HepG2 (cell line): ENCODE results near the gene CTNNA3. TPM values are rescaled to one million over a fixed set of nuclear protein-coding genes. Genes with fewer than 3 reads are reported as not detected.

Experiments
- ATAC-seq: fragments of 200-7000 bp; cut with Tn5 transposase; 3 replicates; pipeline ENCODE4 v1.9.1; 2020; ENCODE audit warnings: mild to moderate bottlenecking, moderate library complexity
- BruUV-seq: library from RNA; stranded (reverse); fragments of 400-500 nt; replicated peaks from 2 replicates; lab custom pipeline; 2021; lab: Mats Ljungman, UMichigan
- CTCF ChIA-PET: fragments of 300-600 bp; formaldehyde crosslinking; extraction: SDS; loops from one replicate; lab custom pipeline; 2021; ENCODE audit warnings: low total read pairs, inconsistent platforms, low intra/inter-chr PET ratio; lab: Yijun Ruan, JAX
- POLR2A ChIA-PET: fragments of 350-600 bp; sonication (Branson Sonifier 250); formaldehyde crosslinking; loops from one replicate; lab custom pipeline; 2020; ENCODE audit warnings: antibody characterized with exemption, inconsistent platforms; lab: Yijun Ruan, JAX
- DNase-seq: peaks from one replicate; pipeline ENCODE4 v3.0.0-alpha.2; 2015; ENCODE audit warnings: low spot score
- FAIRE-seq: peaks from 3 replicates; lab custom pipeline; 2011; peaks lifted over from hg19 to GRCh38; lab: Jason Lieb, UNC
- H2AFZ ChIP-seq: one replicate; pipeline ENCODE4 v1.6.1; 2011; ENCODE audit warnings: low read length, inconsistent platforms
- H3K27ac ChIP-seq: fragments of 300-600 bp; 3 replicates; pipeline ENCODE4 v1.8.0; 2011; ENCODE audit warnings: mixed run types, mild to moderate bottlenecking, mixed read lengths, low read length, inconsistent platforms; ENCODE audit not compliant: insufficient read depth; ENCODE audit errors: extremely low read length
- H3K27me3 ChIP-seq, 2 experiments: fragments of 200-600 bp in 1 of 2; 2 replicates in 1 of 2; 3 replicates in 1 of 2; pipeline versions ENCODE4 v1.6.0 to v1.8.0; 2011; ENCODE audit warnings: low read length in 2 of 2, mild to moderate bottlenecking in 2 of 2, moderate library complexity in 2 of 2, inconsistent platforms in 1 of 2; ENCODE audit not compliant: insufficient read depth in 2 of 2, control insufficient read depth in 1 of 2
- H3K36me3 ChIP-seq, 2 experiments: fragments of 200-600 bp in 1 of 2; replicated peaks in 1 of 2; 2 replicates in 1 of 2; 3 replicates in 1 of 2; pipeline versions ENCODE4 v1.5.1 to v1.8.0; 2011; ENCODE audit warnings: low read length in 2 of 2, inconsistent platforms in 1 of 2; ENCODE audit not compliant: insufficient read depth in 2 of 2, control insufficient read depth in 1 of 2
- H3K4me1 ChIP-seq: 2 replicates; pipeline ENCODE4 v1.5.1; 2012; ENCODE audit warnings: low read length, inconsistent platforms; ENCODE audit not compliant: insufficient read depth
- H3K4me2 ChIP-seq: 2 replicates; pipeline ENCODE4 v1.6.0; 2011; ENCODE audit warnings: low read depth, low read length, inconsistent platforms
- H3K4me3 ChIP-seq, 3 experiments: fragments of 200-600 bp in 1 of 3; sonication (generic), shearing (Covaris generic) in 1 of 3; replicated peaks in 1 of 3; 2 replicates each; pipeline ENCODE4 v1.5.1; 2011 to 2016; ENCODE audit warnings: low read length in 3 of 3, inconsistent platforms in 2 of 3, low read depth in 2 of 3, mild to moderate bottlenecking in 2 of 3, control low read depth in 1 of 3, mixed read lengths in 1 of 3; ENCODE audit not compliant: insufficient read depth in 1 of 3
- H3K79me2 ChIP-seq: one replicate; pipeline ENCODE4 v1.6.1; 2011; ENCODE audit warnings: low read length, inconsistent platforms; ENCODE audit not compliant: insufficient read depth
- H3K9ac ChIP-seq: 2 replicates; pipeline ENCODE4 v1.6.0; 2011; ENCODE audit warnings: mild to moderate bottlenecking, low read depth, low read length, inconsistent platforms; ENCODE audit not compliant: insufficient read depth
- H3K9me3 ChIP-seq: 2 replicates; pipeline ENCODE4 v1.5.1; 2012; ENCODE audit warnings: mild to moderate bottlenecking, low read length
- H4K20me1 ChIP-seq: 2 replicates; pipeline ENCODE4 v1.6.0; 2011; ENCODE audit warnings: inconsistent platforms, mild to moderate bottlenecking, low read length, moderate library complexity; ENCODE audit not compliant: insufficient read depth
- DNMT3B ChIP-seq: conservative IDR thresholded peaks from 2 replicates; pipeline ENCODE4 v1.6.1; 2016; ENCODE audit warnings: missing biosample characterization, control low read depth
- FOSL1 ChIP-seq: sonication (generic); formaldehyde crosslinking; IDR thresholded peaks from 2 replicates; pipeline ENCODE4 v1.9.0; 2021; ENCODE audit warnings: missing genetic modification reagents, borderline replicate concordance
- IRX3 ChIP-seq: sonication (generic); formaldehyde crosslinking; IDR thresholded peaks from 2 replicates; pipeline ENCODE4 v1.8.1; 2023; ENCODE audit warnings: mild to moderate bottlenecking, low read depth, missing genetic modification reagents, borderline replicate concordance
- KAT2B ChIP-seq: fragments of 150-350 bp; IDR thresholded peaks from 2 replicates; pipeline ENCODE4 v1.6.1; 2014; ENCODE audit warnings: low read depth, low read length, borderline replicate concordance
- ZFP1 ChIP-seq: IDR thresholded peaks from 2 replicates; pipeline ENCODE4 v1.6.1; 2016
- WGBS: methylation state at CpG from one replicate; pipeline ENCODE4 v1.1.6; 2017; ENCODE audit warnings: low lambda C conversion rate; 5-methylcytosine and 5-hydroxymethylcytosine counted together
- in situ Hi-C: cut with HindIII; loops from 2 replicates; pipeline ENCODE4 v1.10.0; 2017; ENCODE audit warnings: low pct_unique_long_range_greater_than_20kb; ENCODE audit not compliant: extremely low pct_ligation_motif_present
- intact Hi-C: fragments of 100-400 bp; cut with micrococcal nuclease; formaldehyde crosslinking; loops from one replicate; pipeline ENCODE4 v1.10.0; 2022; ENCODE audit not compliant: unreplicated experiment
- polyA plus RNA-seq, 8 experiments: library from polyadenylated mRNA; depleted of rRNA in 3 of 8; stranded (reverse) in 7 of 8; unstranded in 1 of 8; fragments of >200 nt; fragmentation: Illumina TruSeq in 4 of 8; extraction: Trizol in 4 of 8; gene quantifications; 2 replicates each; pipeline versions ENCODE4 v1.2.1 to v1.2.3, GENCODE V29; 2011 to 2016; ENCODE audit warnings: low read depth in 4 of 8, missing spikeins in 1 of 8, mixed read lengths in 1 of 8; ENCODE audit not compliant: insufficient read depth in 1 of 8
- total RNA-seq, 5 experiments: library from RNA; depleted of rRNA; stranded (reverse); fragments of >200 nt; fragmentation: Illumina TruSeq; extraction: Trizol; gene quantifications; 2 replicates each; pipeline ENCODE4 v1.2.3, GENCODE V29; 2016; ENCODE audit warnings: low read depth in 1 of 5
- TF ChIP-seq, protein P1 (sequence below): sonication (generic); formaldehyde crosslinking; conservative IDR thresholded peaks from 2 replicates; pipeline ENCODE4 v1.8.0; 2022; ENCODE audit warnings: missing genetic modification reagents
- TF ChIP-seq, protein P2 (sequence below): sonication (generic); formaldehyde crosslinking; IDR thresholded peaks from 2 replicates; pipeline ENCODE4 v1.4.0; 2020; ENCODE audit warnings: missing genetic modification reagents, borderline replicate concordance

The CTNNA3 gene
- total and polyA plus RNA-seq, 2 of the 13 experiments (the other 11 are each of a cell fraction or from before 2014, with no cell fraction given) = not detected

DNA sequence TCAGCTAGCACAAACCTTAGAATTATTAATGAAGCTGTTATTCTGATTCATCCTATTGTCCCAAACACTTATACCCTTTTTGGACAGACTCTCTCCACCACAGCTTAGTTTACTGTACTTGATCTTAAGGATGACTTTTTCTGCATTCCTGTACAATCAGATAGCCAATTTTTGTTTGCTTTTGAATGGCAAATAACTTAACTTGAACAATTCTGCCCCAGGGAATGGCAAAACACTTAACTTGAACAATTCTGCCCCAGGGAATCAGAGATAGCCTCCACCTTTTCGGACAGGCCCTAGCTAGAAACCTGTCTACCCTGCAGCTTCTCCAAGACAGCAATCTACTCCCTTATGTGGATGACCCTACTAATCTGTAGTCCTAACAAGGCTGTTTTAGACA, 1438.2 kb downstream of the CTNNA3 start:
- Histone ChIP-seq H3K4me3 (no peak overlapping the region), H3K27ac (no peak overlapping the region), H3K27me3 (no peaks in the 10 kb centered on the region), H3K9me3 (peaks cover 47% of the 10 kb centered on the region), H2AFZ (no peak overlapping the region), H3K79me2 (no peaks in the 10 kb centered on the region), H3K9ac (no peak overlapping the region), H3K4me2 (no peak overlapping the region), H4K20me1 (no peaks in the 10 kb centered on the region), H3K36me3 (no peaks in the 10 kb centered on the region), H3K4me1 (no peaks in the 10 kb centered on the region)
- 0% methylated on average over 1 of the region's 1 CpG for WGBS
- in situ Hi-C loops = no loop called here
- CTCF ChIA-PET = no interaction called here
- intact Hi-C loops = no loop called here
- FAIRE-seq = no peak
- POLR2A ChIA-PET = no interaction called here
- BruUV-seq = no TSS peak
- TF ChIP-seq DNMT3B (no peak), IRX3 (no peak), KAT2B (no peak), FOSL1 (no peak), ZFP1 (CRISPR knock-in tag) (no peak)
- TF ChIP-seq, protein P1, sequence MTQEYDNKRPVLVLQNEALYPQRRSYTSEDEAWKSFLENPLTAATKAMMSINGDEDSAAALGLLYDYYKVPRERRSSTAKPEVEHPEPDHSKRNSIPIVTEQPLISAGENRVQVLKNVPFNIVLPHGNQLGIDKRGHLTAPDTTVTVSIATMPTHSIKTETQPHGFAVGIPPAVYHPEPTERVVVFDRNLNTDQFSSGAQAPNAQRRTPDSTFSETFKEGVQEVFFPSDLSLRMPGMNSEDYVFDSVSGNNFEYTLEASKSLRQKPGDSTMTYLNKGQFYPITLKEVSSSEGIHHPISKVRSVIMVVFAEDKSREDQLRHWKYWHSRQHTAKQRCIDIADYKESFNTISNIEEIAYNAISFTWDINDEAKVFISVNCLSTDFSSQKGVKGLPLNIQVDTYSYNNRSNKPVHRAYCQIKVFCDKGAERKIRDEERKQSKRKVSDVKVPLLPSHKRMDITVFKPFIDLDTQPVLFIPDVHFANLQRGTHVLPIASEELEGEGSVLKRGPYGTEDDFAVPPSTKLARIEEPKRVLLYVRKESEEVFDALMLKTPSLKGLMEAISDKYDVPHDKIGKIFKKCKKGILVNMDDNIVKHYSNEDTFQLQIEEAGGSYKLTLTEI (CRISPR knock-in tag) = no peak
- TF ChIP-seq, protein P2, sequence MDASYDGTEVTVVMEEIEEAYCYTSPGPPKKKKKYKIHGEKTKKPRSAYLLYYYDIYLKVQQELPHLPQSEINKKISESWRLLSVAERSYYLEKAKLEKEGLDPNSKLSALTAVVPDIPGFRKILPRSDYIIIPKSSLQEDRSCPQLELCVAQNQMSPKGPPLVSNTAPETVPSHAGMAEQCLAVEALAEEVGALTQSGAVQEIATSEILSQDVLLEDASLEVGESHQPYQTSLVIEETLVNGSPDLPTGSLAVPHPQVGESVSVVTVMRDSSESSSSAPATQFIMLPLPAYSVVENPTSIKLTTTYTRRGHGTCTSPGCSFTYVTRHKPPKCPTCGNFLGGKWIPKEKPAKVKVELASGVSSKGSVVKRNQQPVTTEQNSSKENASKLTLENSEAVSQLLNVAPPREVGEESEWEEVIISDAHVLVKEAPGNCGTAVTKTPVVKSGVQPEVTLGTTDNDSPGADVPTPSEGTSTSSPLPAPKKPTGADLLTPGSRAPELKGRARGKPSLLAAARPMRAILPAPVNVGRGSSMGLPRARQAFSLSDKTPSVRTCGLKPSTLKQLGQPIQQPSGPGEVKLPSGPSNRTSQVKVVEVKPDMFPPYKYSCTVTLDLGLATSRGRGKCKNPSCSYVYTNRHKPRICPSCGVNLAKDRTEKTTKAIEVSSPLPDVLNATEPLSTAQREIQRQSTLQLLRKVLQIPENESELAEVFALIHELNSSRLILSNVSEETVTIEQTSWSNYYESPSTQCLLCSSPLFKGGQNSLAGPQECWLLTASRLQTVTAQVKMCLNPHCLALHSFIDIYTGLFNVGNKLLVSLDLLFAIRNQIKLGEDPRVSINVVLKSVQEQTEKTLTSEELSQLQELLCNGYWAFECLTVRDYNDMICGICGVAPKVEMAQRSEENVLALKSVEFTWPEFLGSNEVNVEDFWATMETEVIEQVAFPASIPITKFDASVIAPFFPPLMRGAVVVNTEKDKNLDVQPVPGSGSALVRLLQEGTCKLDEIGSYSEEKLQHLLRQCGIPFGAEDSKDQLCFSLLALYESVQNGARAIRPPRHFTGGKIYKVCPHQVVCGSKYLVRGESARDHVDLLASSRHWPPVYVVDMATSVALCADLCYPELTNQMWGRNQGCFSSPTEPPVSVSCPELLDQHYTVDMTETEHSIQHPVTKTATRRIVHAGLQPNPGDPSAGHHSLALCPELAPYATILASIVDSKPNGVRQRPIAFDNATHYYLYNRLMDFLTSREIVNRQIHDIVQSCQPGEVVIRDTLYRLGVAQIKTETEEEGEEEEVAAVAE (CRISPR knock-in tag) = no peak
- no peak for ATAC-seq
- DNase-seq = no peak
